Trophoblast cell (in vitro differentiated cells and primary cell): ENCODE results near the gene ADARB2.

Experiments used
- DNase-seq, 2 donors: peaks; one replicate each; pipeline ENCODE4 v3.0.0-alpha.2; 2016
- H2AFZ ChIP-seq: 2 replicates; pipeline ENCODE4 v1.6.1; 2013; ENCODE audit warnings: low read length, moderate library complexity, mild to moderate bottlenecking; ENCODE audit not compliant: insufficient read depth, poor library complexity
- H2AK5ac ChIP-seq: 2 replicates; pipeline ENCODE4 v1.6.1; 2013; ENCODE audit warnings: mild to moderate bottlenecking, low read length
- H2BK120ac ChIP-seq: 2 replicates; pipeline ENCODE4 v1.6.1; 2013; ENCODE audit warnings: low read length, mild to moderate bottlenecking, moderate library complexity; ENCODE audit not compliant: insufficient read depth, poor library complexity
- H2BK12ac ChIP-seq: 2 replicates; pipeline ENCODE4 v1.6.1; 2013; ENCODE audit warnings: mild to moderate bottlenecking, low read length, moderate library complexity
- H2BK5ac ChIP-seq: 2 replicates; pipeline ENCODE4 v1.6.1; 2013; ENCODE audit warnings: low read length, low read depth, moderate library complexity, mild to moderate bottlenecking; ENCODE audit not compliant: poor library complexity
- H3K14ac ChIP-seq: 2 replicates; pipeline ENCODE4 v1.6.1; 2013; ENCODE audit warnings: mild to moderate bottlenecking, low read length
- H3K18ac ChIP-seq: 2 replicates; pipeline ENCODE4 v1.6.1; 2013; ENCODE audit warnings: mild to moderate bottlenecking, low read length
- H3K23ac ChIP-seq: 2 replicates; pipeline ENCODE4 v1.6.1; 2013; ENCODE audit warnings: low read length
- H3K27ac ChIP-seq: 2 replicates; pipeline ENCODE4 v1.5.1; 2013; ENCODE audit warnings: low read depth, mild to moderate bottlenecking, inconsistent platforms, low read length, moderate library complexity
- H3K27me3 ChIP-seq: 2 replicates; pipeline ENCODE4 v1.6.1; 2013; ENCODE audit warnings: inconsistent platforms, mild to moderate bottlenecking, low read length, moderate library complexity; ENCODE audit not compliant: insufficient read depth
- H3K36me3 ChIP-seq, 2 experiments: 1 replicate in 1 of 2; 2 replicates in 1 of 2; pipeline ENCODE4 v1.6.1; 2013; ENCODE audit warnings: low read length in 2 of 2, mild to moderate bottlenecking in 2 of 2, moderate library complexity in 1 of 2; ENCODE audit not compliant: insufficient read depth in 2 of 2, control insufficient read depth in 1 of 2
- H3K4ac ChIP-seq: 2 replicates; pipeline ENCODE4 v1.6.1; 2013; ENCODE audit warnings: low read depth, mild to moderate bottlenecking, low read length, moderate library complexity
- H3K4me1 ChIP-seq, 2 experiments: 1 replicate in 1 of 2; 2 replicates in 1 of 2; pipeline ENCODE4 v1.6.1; 2013; ENCODE audit warnings: low read length in 2 of 2, mild to moderate bottlenecking in 2 of 2, moderate library complexity in 1 of 2; ENCODE audit not compliant: insufficient read depth in 2 of 2, control insufficient read depth in 1 of 2
- H3K4me2 ChIP-seq: 2 replicates; pipeline ENCODE4 v1.6.1; 2013; ENCODE audit warnings: inconsistent platforms, mild to moderate bottlenecking, low read length, moderate library complexity
- H3K4me3 ChIP-seq: 2 replicates; pipeline ENCODE4 v1.5.1; 2013; ENCODE audit warnings: mild to moderate bottlenecking, low read depth, low read length, inconsistent platforms
- H3K79me1 ChIP-seq: one replicate; pipeline ENCODE4 v1.6.1; 2013; ENCODE audit warnings: low read length
- H3K79me2 ChIP-seq: 2 replicates; pipeline ENCODE4 v1.6.1; 2013; ENCODE audit warnings: low read length, mild to moderate bottlenecking; ENCODE audit not compliant: control insufficient read depth, insufficient read depth, poor library complexity
- H3K9ac ChIP-seq: 2 replicates; pipeline ENCODE4 v1.6.1; 2013; ENCODE audit warnings: mild to moderate bottlenecking, low read length
- H3K9me3 ChIP-seq: 2 replicates; pipeline ENCODE4 v1.6.1; 2013; ENCODE audit warnings: low read depth, mild to moderate bottlenecking, control low read depth, inconsistent platforms, low read length; ENCODE audit not compliant: insufficient read depth
- H4K12ac ChIP-seq: 2 replicates; pipeline ENCODE4 v1.6.1; 2013; ENCODE audit warnings: low read depth, mild to moderate bottlenecking, low read length, moderate library complexity
- H4K8ac ChIP-seq: 2 replicates; pipeline ENCODE4 v1.6.1; 2013; ENCODE audit warnings: low read depth, mild to moderate bottlenecking, low read length, moderate library complexity
- H4K91ac ChIP-seq: one replicate; pipeline ENCODE4 v1.6.1; 2013; ENCODE audit warnings: low read depth, mild to moderate bottlenecking, low read length, moderate library complexity
- WGBS: extraction: QIAGEN DNeasy Blood & Tissue Kit; methylation state at CpG from one replicate; pipeline ENCODE4 v1.1.7; 2013; ENCODE audit warnings: missing lambda C conversion rate; ENCODE audit not compliant: insufficient read length, insufficient coverage; ENCODE audit errors: extremely low coverage; 5-methylcytosine and 5-hydroxymethylcytosine counted together

The ADARB2 gene

DNA sequence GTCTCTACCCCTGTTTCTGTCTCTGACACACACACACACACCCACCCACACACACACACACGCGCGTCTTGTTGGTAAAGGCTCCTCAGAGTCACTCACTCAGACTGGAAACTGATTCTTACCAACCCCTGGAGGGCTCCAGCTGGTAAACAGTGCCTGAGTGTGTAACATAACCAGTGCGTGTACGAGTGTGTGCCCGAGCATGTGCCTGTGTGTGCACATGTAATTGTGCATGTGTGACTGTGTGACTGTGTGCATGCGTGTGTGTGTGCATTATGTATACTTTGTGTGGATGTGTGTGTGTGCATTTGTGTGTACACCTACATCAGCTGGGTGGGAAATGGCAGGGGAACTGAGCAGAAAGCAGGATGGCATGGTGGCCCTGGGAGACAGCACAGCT is 364.0 kb downstream of the ADARB2 start:
- no peak for DNase-seq
- Histone ChIP-seq H3K4me2 (no peak overlapping the region), H3K79me1 (no peaks in the 10 kb centered on the region), H3K9me3 (peaks cover 3% of the 10 kb centered on the region), H4K91ac (no peak overlapping the region), H2AK5ac (no peak overlapping the region), H3K36me3 (no peaks in the 10 kb centered on the region), H3K9ac (no peak overlapping the region), H3K23ac (peak overlapping the region; percentile 73), H3K4me1 (peaks cover 3 to 6% of the 10 kb centered on the region in 2 experiments), H4K12ac (no peak overlapping the region), H3K79me2 (peaks cover 2% of the 10 kb centered on the region), H2BK5ac (no peak overlapping the region), H3K4me3 (peak overlapping the region; percentile 60), H3K4ac (no peak overlapping the region), H3K18ac (no peak overlapping the region), H2AFZ (no peak overlapping the region), H2BK12ac (no peak overlapping the region), H3K27ac (no peak overlapping the region), H4K8ac (no peak overlapping the region), H3K27me3 (no peaks in the 10 kb centered on the region), H3K14ac (no peak overlapping the region), H2BK120ac (no peak overlapping the region)
- no CpG with 5 or more reads among the region's 7 CpGs for WGBS

DNA sequence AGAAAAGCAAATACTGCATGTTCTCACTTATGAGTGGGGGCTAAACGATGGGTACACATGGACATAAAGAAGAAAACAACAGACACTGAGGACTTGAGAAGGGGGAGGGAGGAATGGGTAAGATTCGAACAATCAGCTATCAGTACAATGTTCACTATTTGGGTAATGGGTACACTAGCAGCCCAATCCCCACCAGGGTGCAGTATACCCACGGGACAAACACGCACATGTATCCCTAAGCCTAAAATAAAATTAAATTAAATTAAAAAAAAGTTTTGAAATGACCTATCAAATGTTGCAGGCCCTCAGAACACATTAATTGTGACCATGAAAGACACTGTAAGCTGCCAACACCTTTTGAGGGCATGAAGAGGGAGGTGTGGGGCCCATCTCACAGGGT is 365.1 kb downstream of the ADARB2 start:
- H2BK120ac ChIP-seq, result no peak overlapping the region
- H3K27ac ChIP-seq, result no peak overlapping the region
- H3K9ac ChIP-seq, result no peak overlapping the region
- H4K12ac ChIP-seq, result no peak overlapping the region
- H3K79me1 ChIP-seq, result no peaks in the 10 kb centered on the region
- WGBS, result no CpG with 5 or more reads among the region's 4 CpGs
- peaks cover 3% of the 10 kb centered on the region for H3K9me3 ChIP-seq
- no peak overlapping the region for H3K23ac ChIP-seq
- no peak overlapping the region for H2AK5ac ChIP-seq
- H3K18ac ChIP-seq, result no peak overlapping the region
- peaks cover 2% of the 10 kb centered on the region for H3K79me2 ChIP-seq
- H3K27me3 ChIP-seq, result no peaks in the 10 kb centered on the region
- no peak overlapping the region for H3K4ac ChIP-seq
- no peaks in the 10 kb centered on the region for H3K36me3 ChIP-seq
- H3K4me1 ChIP-seq, result peaks cover 3 to 8% of the 10 kb centered on the region in 2 experiments
- H3K4me3 ChIP-seq, result no peak overlapping the region
- H2BK5ac ChIP-seq, result no peak overlapping the region
- H3K14ac ChIP-seq, result no peak overlapping the region
- no peak overlapping the region for H2AFZ ChIP-seq
- no peak for DNase-seq
- H2BK12ac ChIP-seq, result no peak overlapping the region
- H4K8ac ChIP-seq, result no peak overlapping the region
- no peak overlapping the region for H4K91ac ChIP-seq
- no peak overlapping the region for H3K4me2 ChIP-seq

DNA sequence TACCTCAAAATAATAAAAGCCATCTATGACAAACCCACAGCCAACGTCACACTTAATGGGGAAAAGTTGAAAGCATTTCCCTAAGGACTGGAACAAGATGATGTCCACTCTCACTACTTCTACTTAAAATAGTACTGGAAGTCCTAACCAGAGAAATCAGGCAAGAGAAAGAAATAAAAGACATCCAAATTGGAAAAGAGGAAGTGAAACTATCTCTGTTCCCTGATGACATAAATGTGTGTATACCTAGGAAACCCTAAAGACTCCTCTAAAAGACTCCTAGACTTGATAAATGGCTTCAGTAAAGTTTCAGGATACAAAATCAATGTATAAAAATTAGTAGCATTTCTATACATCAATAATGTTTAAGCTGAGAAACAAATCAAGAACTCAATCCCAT is 367.0 kb downstream of the ADARB2 start:
- H3K18ac ChIP-seq, result no peak overlapping the region
- no peak overlapping the region for H4K8ac ChIP-seq
- H2BK5ac ChIP-seq, result no peak overlapping the region
- H4K91ac ChIP-seq, result no peak overlapping the region
- no peaks in the 10 kb centered on the region for H3K36me3 ChIP-seq
- no peaks in the 10 kb centered on the region for H3K79me1 ChIP-seq
- no peak overlapping the region for H2BK12ac ChIP-seq
- peaks cover 3 to 8% of the 10 kb centered on the region in 2 experiments for H3K4me1 ChIP-seq
- no peak overlapping the region for H3K4ac ChIP-seq
- H3K4me3 ChIP-seq, result no peak overlapping the region
- H4K12ac ChIP-seq, result no peak overlapping the region
- H2BK120ac ChIP-seq, result no peak overlapping the region
- no peak overlapping the region for H3K9ac ChIP-seq
- H3K14ac ChIP-seq, result no peak overlapping the region
- no peak overlapping the region for H3K23ac ChIP-seq
- DNase-seq, result no peak
- H3K4me2 ChIP-seq, result no peak overlapping the region
- H3K79me2 ChIP-seq, result peaks cover 2% of the 10 kb centered on the region
- H3K27ac ChIP-seq, result no peak overlapping the region
- H2AFZ ChIP-seq, result no peak overlapping the region
- peaks cover 2% of the 10 kb centered on the region for H3K9me3 ChIP-seq
- H3K27me3 ChIP-seq, result no peaks in the 10 kb centered on the region
- H2AK5ac ChIP-seq, result no peak overlapping the region
- no CpG with 5 or more reads among the region's 1 CpG for WGBS

GRCh38 chr10:1369665-1370064 is 367.7 kb downstream of the ADARB2 start:
- Histone ChIP-seq H3K27me3 (no peaks in the 10 kb centered on the region), H3K4me3 (no peak overlapping the region), H2BK5ac (no peak overlapping the region), H2AK5ac (no peak overlapping the region), H3K4me2 (no peak overlapping the region), H3K18ac (no peak overlapping the region), H3K23ac (no peak overlapping the region), H2BK12ac (no peak overlapping the region), H4K91ac (no peak overlapping the region), H3K79me2 (peaks cover 2% of the 10 kb centered on the region), H3K79me1 (no peaks in the 10 kb centered on the region), H2AFZ (no peak overlapping the region), H3K14ac (no peak overlapping the region), H3K4me1 (peaks cover 3 to 8% of the 10 kb centered on the region in 2 experiments), H3K9me3 (peaks cover 2% of the 10 kb centered on the region), H4K8ac (no peak overlapping the region), H4K12ac (no peak overlapping the region), H3K4ac (no peak overlapping the region), H3K9ac (no peak overlapping the region), H2BK120ac (no peak overlapping the region), H3K36me3 (no peaks in the 10 kb centered on the region), H3K27ac (no peak overlapping the region)
- whole genome bisulfite sequencing, result no CpG with 5 or more reads among the region's 7 CpGs
- DNase-seq, result no peak
